ENCODE results near the gene IRX6.

IRX6 gene

GRCh38 chr16:55331648-55332185 lies 7.7 kb downstream of the IRX6 start:
- in situ Hi-C loops (cut with MboI; ENCODE audit: low pct_unique_long_range_greater_than_20kb, low sequenced_read_pairs, unreplicated experiment), result no loop called here
- no peak for DNase-seq (ENCODE audit: low spot score)
- TF ChIP-seq CTCF (IDR thresholded peaks at IDR 0.05; ENCODE audit: extremely low read depth, insufficient read depth, missing control alignments), result no peak

GRCh38 chr16:55333684-55334083 lies 9.7 kb downstream of the IRX6 start:
- in situ Hi-C loops (cut with MboI; ENCODE audit: low pct_unique_long_range_greater_than_20kb, low sequenced_read_pairs, unreplicated experiment), result no loop called here
- DNase-seq (ENCODE audit: low spot score), result no peak

GRCh38 chr16:55338646-55339045 lies 14.6 kb downstream of the IRX6 start:
- DNase-seq (ENCODE audit: low spot score), result no peak
- no peak for TF ChIP-seq CTCF (IDR thresholded peaks at IDR 0.05; ENCODE audit: extremely low read depth, insufficient read depth, missing control alignments)
- in situ Hi-C loops (cut with MboI; ENCODE audit: low pct_unique_long_range_greater_than_20kb, low sequenced_read_pairs, unreplicated experiment), result no loop called here

More at GRCh38 chr16:55333684-55334083, 9.7 kb downstream of the IRX6 start:
- no peak for TF ChIP-seq CTCF (IDR thresholded peaks at IDR 0.05; ENCODE audit: extremely low read depth, insufficient read depth, missing control alignments)

GRCh38 chr16:55340445-55340844 lies 16.4 kb downstream of the IRX6 start:
- in situ Hi-C loops (cut with MboI; ENCODE audit: low pct_unique_long_range_greater_than_20kb, low sequenced_read_pairs, unreplicated experiment), result no loop called here
- no peak for DNase-seq (ENCODE audit: low spot score)
- TF ChIP-seq CTCF (IDR thresholded peaks at IDR 0.05; ENCODE audit: extremely low read depth, insufficient read depth, missing control alignments), result no peak

GRCh38 chr16:55341681-55342080 lies 17.7 kb downstream of the IRX6 start:
- no peak for TF ChIP-seq CTCF (IDR thresholded peaks at IDR 0.05; ENCODE audit: extremely low read depth, insufficient read depth, missing control alignments)
- no peak for DNase-seq (ENCODE audit: low spot score)
- in situ Hi-C loops (cut with MboI; ENCODE audit: low pct_unique_long_range_greater_than_20kb, low sequenced_read_pairs, unreplicated experiment), result no loop called here

GRCh38 chr16:55346475-55346874 lies 22.5 kb downstream of the IRX6 start:
- in situ Hi-C loops (cut with MboI; ENCODE audit: low pct_unique_long_range_greater_than_20kb, low sequenced_read_pairs, unreplicated experiment), result no loop called here
- DNase-seq (ENCODE audit: low spot score), result no peak
- TF ChIP-seq CTCF (IDR thresholded peaks at IDR 0.05; ENCODE audit: extremely low read depth, insufficient read depth, missing control alignments), result no peak

GRCh38 chr16:55349867-55350266 lies 25.9 kb downstream of the IRX6 start:
- in situ Hi-C loops (cut with MboI; ENCODE audit: low pct_unique_long_range_greater_than_20kb, low sequenced_read_pairs, unreplicated experiment), result no loop called here
- TF ChIP-seq CTCF (IDR thresholded peaks at IDR 0.05; ENCODE audit: extremely low read depth, insufficient read depth, missing control alignments), result no peak
- DNase-seq (ENCODE audit: low spot score), result no peak
